GM19328 (cell line): ENCODE results near the gene UNCX.
"Not testable (repeated sequence)": the region's sequence is repeated elsewhere in the genome, so short reads cannot be mapped to it uniquely, and the experiment has no call there.

Experiments
- ATAC-seq: cut with Tn5 transposase; IDR thresholded peaks from one replicate; pipeline ENCODE4 v1.9.1; 2021; ENCODE audit warnings: mild to moderate bottlenecking, moderate library complexity; ENCODE audit not compliant: unreplicated experiment

The UNCX gene

DNA sequence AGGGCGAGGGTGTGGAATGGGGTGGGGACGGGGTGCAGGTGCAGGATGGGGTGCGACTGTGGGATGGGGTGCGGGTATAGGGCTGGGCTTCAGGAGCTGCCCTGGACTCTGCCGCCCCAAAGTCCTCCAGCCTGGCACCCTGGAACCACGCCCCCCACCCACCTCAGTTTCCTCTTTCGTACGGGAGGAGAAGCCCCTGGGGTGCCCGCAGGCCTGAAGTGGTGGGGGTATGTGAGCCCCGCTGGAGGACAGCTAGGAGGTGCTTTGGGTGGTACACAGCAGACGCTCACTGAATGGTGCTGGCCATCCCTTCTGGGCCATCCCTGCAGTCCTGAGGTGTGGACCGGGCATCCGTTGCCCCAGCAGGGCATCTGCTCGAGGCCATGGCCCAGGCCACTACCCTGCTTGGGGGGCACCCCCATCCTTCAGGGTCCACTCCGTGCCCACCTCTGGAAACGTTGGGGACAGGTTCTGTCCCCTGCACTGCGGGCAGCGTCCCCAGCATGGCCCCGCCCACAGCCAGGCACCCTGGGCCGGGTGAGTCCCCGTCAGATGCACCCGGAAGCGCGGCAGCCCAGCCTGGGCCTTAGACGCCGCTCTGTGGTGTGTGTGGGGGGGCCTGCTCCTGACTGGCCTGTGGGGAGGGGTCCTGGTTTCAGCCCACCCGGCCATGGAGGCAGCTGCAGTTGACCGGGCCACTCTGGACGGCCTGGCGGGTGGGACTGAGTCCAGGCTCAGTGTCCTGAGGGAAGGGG lies 41.6 kb downstream of the UNCX start:
- no peak for ATAC-seq

DNA sequence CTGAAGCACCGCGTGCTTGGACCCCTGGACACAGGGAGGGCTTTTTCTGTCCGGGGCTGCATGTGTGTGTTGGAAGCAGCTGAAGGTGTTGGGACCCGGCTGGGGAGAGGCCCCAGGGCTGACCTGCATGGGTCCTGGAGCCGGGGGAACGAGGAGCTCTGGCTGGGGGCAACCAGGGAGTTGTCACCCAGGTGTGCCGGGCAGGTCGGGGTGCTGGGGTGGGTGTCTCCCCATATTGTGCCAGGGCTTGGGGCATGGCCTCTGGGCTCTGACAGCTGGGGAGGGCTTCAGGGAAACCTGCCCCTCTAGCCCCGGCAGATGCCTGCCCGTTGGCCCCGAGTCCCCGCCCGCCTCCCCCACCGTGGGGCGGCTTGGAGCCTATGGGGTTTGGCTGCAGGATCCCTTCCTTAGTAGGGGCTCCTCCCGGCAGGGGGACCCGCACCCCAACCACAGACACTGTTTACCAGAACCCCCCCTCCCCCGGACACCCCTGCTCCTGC lies 42.3 kb downstream of the UNCX start:
- ATAC-seq = no peak

GRCh38 chr7:1275451-1276381 lies 43.0 kb downstream of the UNCX start:
- ATAC-seq = no peak

GRCh38 chr7:1276626-1277175 lies 44.0 kb downstream of the UNCX start:
- ATAC-seq = no peak

- ATAC-seq = no peak
These were observed 45.9 kb downstream of the UNCX start for GRCh38 chr7:1278543-1278942.

DNA sequence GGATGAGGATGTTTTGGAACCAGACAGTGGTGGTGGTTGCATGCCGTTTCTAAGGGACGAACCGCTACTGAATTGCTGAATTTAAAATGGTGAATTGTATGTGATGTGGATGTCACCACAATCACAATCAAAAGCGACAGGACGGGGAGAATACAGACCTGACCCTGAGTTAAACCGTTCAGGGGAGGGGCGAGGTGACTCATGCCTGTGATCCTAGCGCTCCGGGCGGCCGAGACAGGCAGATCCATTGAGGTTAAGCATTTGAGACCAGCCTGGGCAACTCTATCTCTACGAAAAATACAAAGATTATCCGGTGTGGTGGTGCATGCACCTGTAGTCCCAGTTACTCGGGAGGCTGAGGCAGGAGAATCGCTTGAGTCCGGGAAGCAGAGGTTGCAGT lies 46.4 kb downstream of the UNCX start:
- no peak for ATAC-seq

GRCh38 chr7:1279895-1280294 lies 47.2 kb downstream of the UNCX start:
- not testable (repeated sequence) for ATAC-seq

DNA sequence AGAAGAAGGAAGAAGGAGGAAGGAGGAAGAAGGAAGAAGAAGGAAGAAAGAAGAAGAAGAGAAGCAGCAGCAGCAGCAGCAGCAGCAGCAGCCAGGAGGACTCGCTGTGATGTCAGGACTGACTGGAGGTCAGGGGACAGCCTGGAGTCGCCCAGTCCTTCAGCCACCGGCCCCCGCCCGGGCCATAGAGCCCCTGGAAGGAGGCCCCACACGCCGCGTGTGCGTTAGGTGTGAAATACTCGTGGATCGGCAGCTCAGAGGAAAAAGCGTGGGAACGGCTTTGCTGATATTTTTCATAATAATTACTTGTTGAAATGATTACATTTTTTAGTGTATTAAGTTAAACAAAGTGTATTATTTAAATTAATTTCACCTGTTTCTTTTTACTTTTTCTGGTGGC lies 48.4 kb downstream of the UNCX start:
- no peak for ATAC-seq

DNA sequence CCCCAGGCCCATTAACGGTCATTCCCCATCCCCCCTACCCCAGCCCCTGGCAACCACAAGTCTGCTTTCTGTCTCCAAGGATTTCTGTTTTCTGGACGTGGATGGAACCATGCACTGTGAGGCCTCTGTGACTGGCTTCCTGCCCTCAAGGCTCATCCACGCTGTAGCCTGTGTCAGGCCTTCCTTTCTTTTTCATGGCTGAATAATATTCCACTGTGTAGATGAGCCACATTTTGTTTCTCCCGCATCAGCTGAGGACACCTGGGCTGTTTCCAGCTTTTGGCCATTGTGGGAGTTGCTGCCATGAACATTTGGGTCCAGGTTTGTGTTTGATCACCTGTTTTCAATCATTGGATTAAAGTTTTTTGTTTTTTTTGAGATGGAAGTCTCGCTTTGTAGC lies 50.0 kb downstream of the UNCX start:
- ATAC-seq = no peak

- ATAC-seq = no peak
These were observed 50.7 kb downstream of the UNCX start for GRCh38 chr7:1283337-1283736.

GRCh38 chr7:1283941-1284742 lies 51.5 kb downstream of the UNCX start:
- no peak for ATAC-seq

DNA sequence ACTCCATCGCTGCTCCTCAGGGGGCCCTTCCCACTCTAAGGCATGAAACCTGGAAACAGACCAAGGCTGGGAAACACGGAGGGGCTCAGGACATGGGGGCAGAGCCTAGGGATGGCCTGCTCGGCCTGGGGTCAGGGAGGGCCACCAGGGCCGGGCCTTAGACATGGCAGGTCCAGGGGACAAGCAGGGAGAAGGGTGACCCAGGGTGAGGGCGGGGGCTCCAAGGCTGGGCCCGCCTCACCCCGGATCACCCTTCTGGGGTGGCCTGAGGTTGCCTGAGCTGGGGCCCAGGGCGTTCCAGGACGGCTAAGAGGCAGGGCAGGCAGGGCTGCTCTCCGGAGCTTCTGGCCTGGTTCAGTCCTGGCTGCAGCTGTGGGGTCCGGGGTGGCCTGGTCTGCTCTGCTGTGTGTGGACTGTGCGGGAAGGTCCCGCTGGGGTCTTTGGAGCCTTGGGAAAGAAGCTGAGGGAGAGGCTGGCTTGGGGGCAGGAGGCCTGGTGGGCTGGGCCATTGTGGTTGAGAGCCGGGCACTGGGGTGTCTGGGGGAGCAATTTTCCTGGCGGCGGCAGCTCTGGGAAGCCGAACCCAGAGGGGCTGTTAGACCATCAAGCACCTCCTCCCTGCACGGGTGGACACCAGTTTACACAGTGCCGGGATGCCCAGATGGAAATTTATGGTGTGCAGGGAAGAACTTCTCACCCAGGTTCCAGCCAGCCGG lies 52.2 kb downstream of the UNCX start:
- ATAC-seq = no peak

DNA sequence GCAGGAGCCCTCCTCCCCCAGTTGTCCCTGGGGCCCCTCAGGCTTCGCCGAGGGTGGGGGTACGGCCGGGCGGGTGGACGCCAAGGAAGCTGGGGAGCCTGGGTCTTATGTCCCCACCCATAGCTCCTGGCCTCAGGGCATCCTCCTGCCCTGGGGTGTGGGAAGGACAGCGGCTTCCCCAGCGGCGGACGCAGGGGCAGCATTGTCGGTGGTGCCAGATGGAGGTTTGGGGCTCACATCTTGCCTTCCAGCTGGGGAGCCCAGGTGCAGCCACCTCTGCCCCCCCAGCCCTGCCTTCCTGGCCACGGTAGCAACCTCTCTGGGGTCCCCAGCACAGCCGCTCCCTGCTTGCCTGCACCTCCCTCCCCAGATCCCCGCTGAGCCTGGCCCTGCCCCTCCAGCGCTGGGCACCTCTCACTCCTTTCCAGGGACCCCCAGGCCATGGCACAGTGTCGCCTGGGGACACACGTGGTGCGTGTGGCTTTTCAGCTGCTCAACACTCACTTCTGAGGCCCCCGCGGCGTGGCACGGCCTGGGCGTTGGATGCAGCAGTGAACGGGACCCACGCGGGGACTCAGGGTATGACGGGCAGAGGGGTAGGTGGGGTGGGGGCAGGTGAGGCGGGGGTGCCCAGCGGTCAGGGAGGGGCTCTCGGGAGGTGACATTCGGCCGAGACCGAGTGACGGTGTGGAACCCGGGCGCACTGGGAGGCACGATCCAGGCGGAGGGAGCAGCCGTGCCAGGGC lies 53.1 kb downstream of the UNCX start:
- no peak for ATAC-seq
